ENCODE data around the gene PDZD4. TPM values are rescaled to one million over a fixed set of nuclear protein-coding genes. Genes with fewer than 3 reads are reported as not detected.

The PDZD4 gene
- total RNA-seq, 4 donors from 2014 or later: 2.0 to 6.6 (median 4.2) TPM

GRCh38 chrX:153792368-153792767 is 38.0 kb downstream of the PDZD4 start:
- H3K4me3 ChIP-seq: no peak overlapping the region
- H3K27ac ChIP-seq: no peak overlapping the region
- intact Hi-C loops (cut with DNase I; ENCODE audit: low total_unique reads) (no loop called here), in situ Hi-C loops (cut with MboI; ENCODE audit: low pct_ligation_motif_present in 1 of 4, low pct_unique_long_range_greater_than_20kb in 1 of 4, low sequenced_read_pairs in 3 of 4) (loop anchor here in 1 of 4 donors (25.0 kb wide), 1 partner anchor 145 kb away; the partner anchor contains the start of genes ARHGAP4, NAA10 and RENBP)
- WGBS, 2 donors (ENCODE audit: low coverage in 1 of 2): 82% methylated on average over 6 of the region's 6 CpGs; no CpG with 5 or more reads in 1 of the 2 donors
- no peaks in the 10 kb centered on the region for H3K36me3 ChIP-seq
- no peak for TF ChIP-seq CTCF (IDR thresholded peaks at IDR 0.05)
- TF ChIP-seq POLR2AphosphoS5 (IDR thresholded peaks at IDR 0.05): no peak
- no peak for TF ChIP-seq POLR2A (IDR thresholded peaks at IDR 0.05)
- no peak for TF ChIP-seq EP300 (IDR thresholded peaks at IDR 0.05; ENCODE audit: low read depth)
- H3K4me1 ChIP-seq: peaks cover 0 to 26% (median 22%) of the 10 kb centered on the region in 4 donors
- DNase-seq: no peak
- no peaks in the 10 kb centered on the region for H3K9me3 ChIP-seq
- no peaks in the 10 kb centered on the region for H3K27me3 ChIP-seq

- Histone ChIP-seq H3K4me3 (no peak overlapping the region), H3K27me3 (no peaks in the 10 kb centered on the region), H3K4me1 (peaks cover 0 to 24% (median 20%) of the 10 kb centered on the region in 4 donors), H3K27ac (no peak overlapping the region), H3K9me3 (no peaks in the 10 kb centered on the region), H3K36me3 (no peaks in the 10 kb centered on the region)
- 88% methylated on average over 15 of the region's 17 CpGs; no CpG with 5 or more reads in 1 of the 2 donors for WGBS, 2 donors (ENCODE audit: low coverage in 1 of 2)
- intact Hi-C loops (cut with DNase I; ENCODE audit: low total_unique reads) (no loop called here), in situ Hi-C loops (cut with MboI; ENCODE audit: low pct_ligation_motif_present in 1 of 4, low pct_unique_long_range_greater_than_20kb in 1 of 4, low sequenced_read_pairs in 3 of 4) (loop anchor here in 1 of 4 donors (25.0 kb wide), 1 partner anchor 146 kb away; the partner anchor contains the start of genes ARHGAP4, NAA10 and RENBP)
- no peak for TF ChIP-seq POLR2AphosphoS5 (IDR thresholded peaks at IDR 0.05)
- no peak for TF ChIP-seq EP300 (IDR thresholded peaks at IDR 0.05; ENCODE audit: low read depth)
- no peak for TF ChIP-seq CTCF (IDR thresholded peaks at IDR 0.05)
- TF ChIP-seq POLR2A (IDR thresholded peaks at IDR 0.05): no peak
- no peak for DNase-seq
These were observed 39.1 kb downstream of the PDZD4 start for GRCh38 chrX:153791104-153791852.

GRCh38 chrX:153789654-153790053 is 40.7 kb downstream of the PDZD4 start:
- H3K27ac ChIP-seq: no peak overlapping the region
- H3K4me1 ChIP-seq: peaks cover 0 to 13% (median 11%) of the 10 kb centered on the region in 4 donors
- intact Hi-C loops (cut with DNase I; ENCODE audit: low total_unique reads) (no loop called here), in situ Hi-C loops (cut with MboI; ENCODE audit: low pct_ligation_motif_present in 1 of 4, low pct_unique_long_range_greater_than_20kb in 1 of 4, low sequenced_read_pairs in 3 of 4) (loop anchor here in 1 of 4 donors (25.0 kb wide), 1 partner anchor 148 kb away; the partner anchor contains the start of genes ARHGAP4, NAA10 and RENBP)
- no peaks in the 10 kb centered on the region for H3K36me3 ChIP-seq
- no peaks in the 10 kb centered on the region for H3K9me3 ChIP-seq
- no peak for DNase-seq
- TF ChIP-seq POLR2AphosphoS5 (IDR thresholded peaks at IDR 0.05) (no peak), POLR2A (IDR thresholded peaks at IDR 0.05) (no peak), EP300 (IDR thresholded peaks at IDR 0.05; ENCODE audit: low read depth) (no peak), CTCF (IDR thresholded peaks at IDR 0.05) (no peak)
- 93% methylated on average over 12 of the region's 12 CpGs; no CpG with 5 or more reads in 1 of the 2 donors for WGBS, 2 donors (ENCODE audit: low coverage in 1 of 2)
- H3K4me3 ChIP-seq: no peak overlapping the region
- no peaks in the 10 kb centered on the region for H3K27me3 ChIP-seq

- Histone ChIP-seq H3K4me1 (peaks cover 0 to 7% (median under 1%) of the 10 kb centered on the region in 4 donors), H3K27ac (no peak overlapping the region), H3K27me3 (no peaks in the 10 kb centered on the region), H3K4me3 (no peak overlapping the region), H3K9me3 (no peaks in the 10 kb centered on the region), H3K36me3 (no peaks in the 10 kb centered on the region)
- in situ Hi-C loops (cut with MboI; ENCODE audit: low pct_ligation_motif_present in 1 of 4, low pct_unique_long_range_greater_than_20kb in 1 of 4, low sequenced_read_pairs in 3 of 4): loop anchor here in 1 of 4 donors (25.0 kb wide), 1 partner anchor 151 kb away; the partner anchor contains the start of genes ARHGAP4, NAA10 and RENBP
- DNase-seq: no peak
- TF ChIP-seq POLR2AphosphoS5 (IDR thresholded peaks at IDR 0.05) (no peak), POLR2A (IDR thresholded peaks at IDR 0.05) (no peak), EP300 (IDR thresholded peaks at IDR 0.05; ENCODE audit: low read depth) (no peak), CTCF (IDR thresholded peaks at IDR 0.05) (no peak)
- 90% methylated on average over 15 of the region's 15 CpGs; no CpG with 5 or more reads in 1 of the 2 donors for WGBS, 2 donors (ENCODE audit: low coverage in 1 of 2)
- intact Hi-C loops (cut with DNase I; ENCODE audit: low total_unique reads): no loop called here
These were observed 43.7 kb downstream of the PDZD4 start for GRCh38 chrX:153786669-153787068.

Data from transverse colon (tissue), 4 donors.